ENCODE data around the gene PTPRB. TPM values are rescaled to one million over a fixed set of nuclear protein-coding genes. Genes with fewer than 3 reads are reported as not detected.

PTPRB gene
- polyA plus RNA-seq, 3 donors = not detected

DNA sequence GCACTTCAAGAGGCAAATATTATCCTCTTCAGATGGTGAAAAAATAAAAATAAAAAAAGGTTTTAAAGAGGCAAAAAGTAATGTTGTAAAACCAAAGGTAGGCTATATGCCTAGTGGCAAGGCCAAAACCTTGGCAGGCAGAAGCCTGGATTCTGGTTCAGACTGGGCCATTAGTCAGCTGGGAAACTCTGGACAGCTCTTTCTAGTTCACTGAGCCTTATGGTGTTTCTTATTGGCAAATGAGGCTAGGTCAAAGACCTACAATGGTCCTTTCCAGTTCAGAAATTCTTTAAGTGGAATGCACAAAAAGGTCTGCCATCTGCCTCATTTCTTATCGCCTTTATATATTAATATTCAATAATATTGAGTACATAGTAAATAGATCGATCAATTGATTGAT is 44.6 kb downstream of the PTPRB start:
- peaks cover 3% of the 10 kb centered on the region for H3K4me1 Mint-ChIP-seq
- Histone ChIP-seq H4K20me1 (ENCODE audit: insufficient read depth, low read length) (no peaks in the 10 kb centered on the region), H3K4me1 (ENCODE audit: control insufficient read depth in 1 of 2, insufficient read depth in 2 of 2, low read length in 2 of 2) (no peaks in the 10 kb centered on the region), H3K27me3 (ENCODE audit: control insufficient read depth in 2 of 2, insufficient read depth in 2 of 2, low read length in 2 of 2) (no peaks in the 10 kb centered on the region), H3K36me3 (replicated peaks in 1 of 2; ENCODE audit: control insufficient read depth in 1 of 2, insufficient read depth in 2 of 2, low read length in 2 of 2) (no peaks in the 10 kb centered on the region), H2AFZ (ENCODE audit: insufficient read depth, low read depth, low read length, poor library complexity, severe bottlenecking) (no peak overlapping the region), H3K27ac (ENCODE audit: low read depth in 1 of 2, low read length in 2 of 2) (no peak overlapping the region), H3K9ac (ENCODE audit: insufficient read depth, low read length, poor library complexity, severe bottlenecking) (no peak overlapping the region), H3K9me3 (replicated peaks in 1 of 2; ENCODE audit: control insufficient read depth in 1 of 2, insufficient read depth in 1 of 2, low read length in 2 of 2) (no peaks in the 10 kb centered on the region), H3K4me2 (replicated peaks; ENCODE audit: extremely low read depth, low read length, poor library complexity, severe bottlenecking) (no peak overlapping the region), H3K79me2 (ENCODE audit: insufficient read depth, low read length) (no peaks in the 10 kb centered on the region), H3K4me3 (replicated peaks in 1 of 3; ENCODE audit: low read depth in 2 of 3, low read length in 3 of 3) (no peak overlapping the region)
- TF ChIP-seq, protein P1, sequence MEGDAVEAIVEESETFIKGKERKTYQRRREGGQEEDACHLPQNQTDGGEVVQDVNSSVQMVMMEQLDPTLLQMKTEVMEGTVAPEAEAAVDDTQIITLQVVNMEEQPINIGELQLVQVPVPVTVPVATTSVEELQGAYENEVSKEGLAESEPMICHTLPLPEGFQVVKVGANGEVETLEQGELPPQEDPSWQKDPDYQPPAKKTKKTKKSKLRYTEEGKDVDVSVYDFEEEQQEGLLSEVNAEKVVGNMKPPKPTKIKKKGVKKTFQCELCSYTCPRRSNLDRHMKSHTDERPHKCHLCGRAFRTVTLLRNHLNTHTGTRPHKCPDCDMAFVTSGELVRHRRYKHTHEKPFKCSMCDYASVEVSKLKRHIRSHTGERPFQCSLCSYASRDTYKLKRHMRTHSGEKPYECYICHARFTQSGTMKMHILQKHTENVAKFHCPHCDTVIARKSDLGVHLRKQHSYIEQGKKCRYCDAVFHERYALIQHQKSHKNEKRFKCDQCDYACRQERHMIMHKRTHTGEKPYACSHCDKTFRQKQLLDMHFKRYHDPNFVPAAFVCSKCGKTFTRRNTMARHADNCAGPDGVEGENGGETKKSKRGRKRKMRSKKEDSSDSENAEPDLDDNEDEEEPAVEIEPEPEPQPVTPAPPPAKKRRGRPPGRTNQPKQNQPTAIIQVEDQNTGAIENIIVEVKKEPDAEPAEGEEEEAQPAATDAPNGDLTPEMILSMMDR (IDR thresholded peaks at IDR 0.05) = no peak
- H3K27ac Mint-ChIP-seq = no peak overlapping the region
- intact Hi-C loops (cut with micrococcal nuclease) = no loop called here
- H3K4me3 Mint-ChIP-seq = no peak overlapping the region
- WGBS (ENCODE audit: insufficient coverage) = no CpG with 5 or more reads among the region's 2 CpGs
- H3K36me3 Mint-ChIP-seq = no peaks in the 10 kb centered on the region
- H3K27me3 Mint-ChIP-seq (ENCODE audit: low read depth in 3 of 3) = peaks cover 0 to 4% (median 1%) of the 10 kb centered on the region in 3 donors
- peaks cover 0 to 4% (median 0%) of the 10 kb centered on the region in 7 donors for H3K9me3 Mint-ChIP-seq
- no peak for DNase-seq

DNA sequence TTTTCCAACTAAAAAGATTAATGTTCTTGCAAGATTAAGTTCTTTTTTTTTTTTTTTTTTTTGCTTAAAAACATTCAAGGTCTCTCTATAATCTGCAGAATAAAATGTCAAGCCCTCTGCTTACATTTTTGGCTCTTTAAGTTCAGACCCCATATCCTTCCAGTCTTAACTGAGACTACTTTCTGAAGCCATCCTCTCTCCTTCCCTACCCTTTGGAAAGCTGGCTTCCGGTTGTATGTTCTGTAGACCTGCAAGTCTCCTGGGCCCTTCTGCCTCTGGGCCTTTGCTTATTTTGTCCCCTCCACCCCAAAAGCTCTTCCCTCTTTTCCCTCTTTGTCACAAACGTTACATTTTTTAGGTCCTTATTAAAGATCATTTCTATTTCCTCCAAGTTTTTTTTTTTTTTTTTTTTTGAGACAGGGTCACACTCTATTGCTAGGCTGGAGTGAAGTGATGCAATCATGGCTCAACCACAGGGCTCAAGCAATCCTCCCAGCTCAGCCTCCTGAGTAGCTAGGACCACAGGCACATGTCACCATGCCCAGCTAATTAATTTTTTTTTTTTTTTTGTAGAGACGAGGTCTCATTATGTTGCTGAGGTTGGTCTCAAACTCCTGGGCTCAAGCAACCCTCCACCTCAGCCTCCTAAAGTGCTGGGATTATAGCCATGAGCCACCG is 46.5 kb downstream of the PTPRB start:
- Histone ChIP-seq H2AFZ (ENCODE audit: insufficient read depth, low read depth, low read length, poor library complexity, severe bottlenecking) (no peak overlapping the region), H3K9ac (ENCODE audit: insufficient read depth, low read length, poor library complexity, severe bottlenecking) (no peak overlapping the region), H3K27me3 (ENCODE audit: control insufficient read depth in 2 of 2, insufficient read depth in 2 of 2, low read length in 2 of 2) (no peaks in the 10 kb centered on the region), H3K4me3 (replicated peaks in 1 of 3; ENCODE audit: low read depth in 2 of 3, low read length in 3 of 3) (no peak overlapping the region), H3K9me3 (replicated peaks in 1 of 2; ENCODE audit: control insufficient read depth in 1 of 2, insufficient read depth in 1 of 2, low read length in 2 of 2) (no peaks in the 10 kb centered on the region), H3K4me2 (replicated peaks; ENCODE audit: extremely low read depth, low read length, poor library complexity, severe bottlenecking) (no peak overlapping the region), H3K79me2 (ENCODE audit: insufficient read depth, low read length) (no peaks in the 10 kb centered on the region), H3K27ac (ENCODE audit: low read depth in 1 of 2, low read length in 2 of 2) (no peak overlapping the region), H3K36me3 (replicated peaks in 1 of 2; ENCODE audit: control insufficient read depth in 1 of 2, insufficient read depth in 2 of 2, low read length in 2 of 2) (no peaks in the 10 kb centered on the region), H3K4me1 (ENCODE audit: control insufficient read depth in 1 of 2, insufficient read depth in 2 of 2, low read length in 2 of 2) (no peaks in the 10 kb centered on the region), H4K20me1 (ENCODE audit: insufficient read depth, low read length) (no peaks in the 10 kb centered on the region)
- intact Hi-C loops (cut with micrococcal nuclease) = no loop called here
- Mint-ChIP-seq H3K4me3 (no peak overlapping the region), H3K27me3 (ENCODE audit: low read depth in 3 of 3) (peaks cover 0 to 2% (median 0%) of the 10 kb centered on the region in 3 donors), H3K36me3 (no peaks in the 10 kb centered on the region), H3K9me3 (peaks cover 0 to 4% (median 0%) of the 10 kb centered on the region in 7 donors), H3K4me1 (peaks cover 3% of the 10 kb centered on the region), H3K27ac (no peak overlapping the region)
- DNase-seq = no peak
- 92% methylated on average over 1 of the region's 4 CpGs for WGBS (ENCODE audit: insufficient coverage)
- TF ChIP-seq, protein P1 (IDR thresholded peaks at IDR 0.05) = no peak
